Mammary epithelial cell (primary cell): Measurements from ENCODE around the gene AMN1.

Source experiments
- CTCF ChIP-seq, 2 donors: IDR thresholded peaks in 1 of 2; conservative IDR thresholded peaks in 1 of 2; 2 replicates each; pipeline ENCODE4 v1.5.1; 2011 to 2012; ENCODE audit warnings: inconsistent platforms in 2 of 2, low read length in 2 of 2, mild to moderate bottlenecking in 2 of 2, control low read depth in 1 of 2, low read depth in 1 of 2; ENCODE audit not compliant: insufficient read depth in 1 of 2; ENCODE audit errors: extremely low read depth in 1 of 2
- EZH2 ChIP-seq: IDR thresholded peaks from 2 replicates; pipeline ENCODE4 v1.6.1; 2012; ENCODE audit warnings: low read length, inconsistent platforms, borderline replicate concordance

GRCh38 chr12:31715283-31715825, 13.5 kb downstream of the AMN1 start:
- no peak for TF ChIP-seq CTCF (conservative IDR thresholded peaks at IDR 0.05 in 1 of 2, IDR thresholded peaks at IDR 0.05 in 1 of 2; ENCODE audit: extremely low read depth in 1 of 2, insufficient read depth in 1 of 2, low read depth in 1 of 2, low read length in 2 of 2)
- TF ChIP-seq EZH2: no peak
